GM21526 (cell line): Measurements from ENCODE around the gene LCMT1.
"Not testable (repeated sequence)": the region's sequence is repeated elsewhere in the genome, so short reads cannot be mapped to it uniquely, and the experiment has no call there.

Experiments used
- ATAC-seq: cut with Tn5 transposase; IDR thresholded peaks from one replicate; pipeline ENCODE4 v1.9.1; 2021; ENCODE audit warnings: moderate library complexity; ENCODE audit not compliant: unreplicated experiment, low FRiP score

Gene LCMT1

GRCh38 chr16:25135254-25135878 lies 23.8 kb downstream of the LCMT1 start:
- ATAC-seq = no peak

GRCh38 chr16:25138130-25138529 lies 26.6 kb downstream of the LCMT1 start:
- ATAC-seq = no peak

GRCh38 chr16:25140459-25140858 lies 28.9 kb downstream of the LCMT1 start:
- no peak for ATAC-seq

GRCh38 chr16:25141648-25142047 lies 30.1 kb downstream of the LCMT1 start:
- ATAC-seq = no peak

- ATAC-seq = no peak
Measured at GRCh38 chr16:25143928-25144327, 32.4 kb downstream of the LCMT1 start.

- no peak for ATAC-seq
Measured at GRCh38 chr16:25148568-25149215, 37.1 kb downstream of the LCMT1 start.

- no peak for ATAC-seq
Measured at GRCh38 chr16:25151996-25152395, 40.5 kb downstream of the LCMT1 start.

GRCh38 chr16:25155553-25156460 lies 44.3 kb downstream of the LCMT1 start:
- no peak for ATAC-seq

GRCh38 chr16:25157271-25157875 lies 45.8 kb downstream of the LCMT1 start:
- no peak for ATAC-seq

GRCh38 chr16:25158401-25158800 lies 46.9 kb downstream of the LCMT1 start:
- ATAC-seq = no peak

GRCh38 chr16:25161753-25162367 lies 50.3 kb downstream of the LCMT1 start:
- no peak for ATAC-seq

GRCh38 chr16:25163683-25164082 lies 52.1 kb downstream of the LCMT1 start:
- no peak for ATAC-seq

GRCh38 chr16:25165284-25165683 lies 53.7 kb downstream of the LCMT1 start:
- no peak for ATAC-seq

- not testable (repeated sequence) for ATAC-seq
Measured at GRCh38 chr16:25167920-25168319, 56.4 kb downstream of the LCMT1 start.

- no peak for ATAC-seq
Measured at GRCh38 chr16:25171390-25171789, 59.8 kb downstream of the LCMT1 start.

- ATAC-seq = no peak
Measured at GRCh38 chr16:25172831-25173230, 61.3 kb downstream of the LCMT1 start.

GRCh38 chr16:25174285-25174684 lies 62.7 kb downstream of the LCMT1 start:
- ATAC-seq = no peak

GRCh38 chr16:25176136-25176535 lies 64.6 kb downstream of the LCMT1 start:
- no peak for ATAC-seq

GRCh38 chr16:25177512-25177830 lies 65.9 kb downstream of the LCMT1 start:
- no peak for ATAC-seq

- ATAC-seq = no peak
Measured at GRCh38 chr16:25177831-25178688, 66.5 kb downstream of the LCMT1 start.
